HepG2 (cell line): ENCODE results near the gene ROMO1. TPM values are rescaled to one million over a fixed set of nuclear protein-coding genes. Genes with fewer than 3 reads are reported as not detected.
A peak's percentile ranks its signal among the peaks of the same experiment; 100 is the strongest.

Experiments
- FOXP1 ChIP-seq, 2 experiments: fragments of 450-650 bp in 1 of 2; IDR thresholded peaks; 2 replicates each; pipeline ENCODE4 v1.6.1; 2017 to 2018; ENCODE audit warnings: antibody characterized with exemption in 1 of 2
- MED1 ChIP-seq: sonication (generic); formaldehyde crosslinking; IDR thresholded peaks from 2 replicates; pipeline ENCODE4 v1.4.0; 2020; ENCODE audit warnings: missing genetic modification reagents
- NPAS2 ChIP-seq: sonication (generic); formaldehyde crosslinking; IDR thresholded peaks from 2 replicates; pipeline ENCODE4 v1.8.0; 2022; ENCODE audit warnings: mild to moderate bottlenecking, missing genetic modification reagents, borderline replicate concordance
- PHF5A ChIP-seq: IDR thresholded peaks from one replicate; pipeline ENCODE4 v1.6.1; 2018; ENCODE audit warnings: low read depth, missing genetic modification reagents; ENCODE audit not compliant: unreplicated experiment
- PLRG1 ChIP-seq: fragments of 450-650 bp; conservative IDR thresholded peaks from 2 replicates; pipeline ENCODE4 v1.6.1; 2016
- REPIN1 ChIP-seq: sonication (generic); formaldehyde crosslinking; IDR thresholded peaks from 2 replicates; pipeline ENCODE4 v1.8.0; 2022; ENCODE audit warnings: missing genetic modification reagents, low read depth, mild to moderate bottlenecking, borderline replicate concordance
- SALL1 ChIP-seq: sonication (generic); formaldehyde crosslinking; IDR thresholded peaks from 2 replicates; pipeline ENCODE4 v1.8.0; 2022; ENCODE audit warnings: mild to moderate bottlenecking, missing genetic modification reagents
- SIX4 ChIP-seq: sonication (generic); formaldehyde crosslinking; IDR thresholded peaks from 2 replicates; pipeline ENCODE4 v1.4.0; 2020; ENCODE audit warnings: missing genetic modification reagents
- SMC3 ChIP-seq: IDR thresholded peaks from 2 replicates; pipeline ENCODE4 v1.6.1; 2011; ENCODE audit warnings: low read length, improper control_type of control experiment
- TBL1XR1 ChIP-seq: fragments of 150-350 bp; IDR thresholded peaks from 2 replicates; pipeline ENCODE4 v1.6.1; 2014; ENCODE audit warnings: borderline replicate concordance, low read length; ENCODE audit not compliant: partially characterized antibody
- ZC3H13 ChIP-seq: sonication (generic); formaldehyde crosslinking; IDR thresholded peaks from 2 replicates; pipeline ENCODE4 v1.8.1; 2023; ENCODE audit warnings: mild to moderate bottlenecking, missing genetic modification reagents, moderate library complexity
- ZNF326 ChIP-seq: sonication (generic); formaldehyde crosslinking; IDR thresholded peaks from 2 replicates; pipeline ENCODE4 v1.4.0; 2020; ENCODE audit warnings: missing genetic modification reagents, borderline replicate concordance
- ZNF784 ChIP-seq: sonication (generic); formaldehyde crosslinking; IDR thresholded peaks from 2 replicates; pipeline ENCODE4 v1.5.1; 2020; ENCODE audit warnings: missing genetic modification reagents, mild to moderate bottlenecking, borderline replicate concordance
- polyA plus RNA-seq, 8 experiments: library from polyadenylated mRNA; depleted of rRNA in 3 of 8; stranded (reverse) in 7 of 8; unstranded in 1 of 8; fragments of >200 nt; fragmentation: Illumina TruSeq in 4 of 8; extraction: Trizol in 4 of 8; gene quantifications; 2 replicates each; pipeline versions ENCODE4 v1.2.1 to v1.2.3, GENCODE V29; 2011 to 2016; ENCODE audit warnings: low read depth in 4 of 8, missing spikeins in 1 of 8, mixed read lengths in 1 of 8; ENCODE audit not compliant: insufficient read depth in 1 of 8
- total RNA-seq, 5 experiments: library from RNA; depleted of rRNA; stranded (reverse); fragments of >200 nt; fragmentation: Illumina TruSeq; extraction: Trizol; gene quantifications; 2 replicates each; pipeline ENCODE4 v1.2.3, GENCODE V29; 2016; ENCODE audit warnings: low read depth in 1 of 5
- TF ChIP-seq, protein P1 (sequence below): sonication (generic); formaldehyde crosslinking; IDR thresholded peaks from 2 replicates; pipeline ENCODE4 v1.5.1; 2020; ENCODE audit warnings: mild to moderate bottlenecking, missing genetic modification reagents, borderline replicate concordance
- TF ChIP-seq, protein P2 (sequence below): sonication (generic); formaldehyde crosslinking; IDR thresholded peaks from 2 replicates; pipeline ENCODE4 v1.9.0; 2022; ENCODE audit warnings: low read depth, missing genetic modification reagents
- TF ChIP-seq, protein P3 (sequence below), 2 experiments: sonication (generic) in 1 of 2; formaldehyde crosslinking in 1 of 2; IDR thresholded peaks; 2 replicates each; pipeline versions ENCODE4 v1.4.0 to v1.6.1; 2016 to 2020; ENCODE audit warnings: borderline replicate concordance in 1 of 2, low read depth in 1 of 2, mild to moderate bottlenecking in 1 of 2, missing genetic modification reagents in 1 of 2

Gene ROMO1
- total and polyA plus RNA-seq, 2 of the 13 experiments (the other 11 are each of a cell fraction or from before 2014, with no cell fraction given) = 636 to 755 TPM

DNA sequence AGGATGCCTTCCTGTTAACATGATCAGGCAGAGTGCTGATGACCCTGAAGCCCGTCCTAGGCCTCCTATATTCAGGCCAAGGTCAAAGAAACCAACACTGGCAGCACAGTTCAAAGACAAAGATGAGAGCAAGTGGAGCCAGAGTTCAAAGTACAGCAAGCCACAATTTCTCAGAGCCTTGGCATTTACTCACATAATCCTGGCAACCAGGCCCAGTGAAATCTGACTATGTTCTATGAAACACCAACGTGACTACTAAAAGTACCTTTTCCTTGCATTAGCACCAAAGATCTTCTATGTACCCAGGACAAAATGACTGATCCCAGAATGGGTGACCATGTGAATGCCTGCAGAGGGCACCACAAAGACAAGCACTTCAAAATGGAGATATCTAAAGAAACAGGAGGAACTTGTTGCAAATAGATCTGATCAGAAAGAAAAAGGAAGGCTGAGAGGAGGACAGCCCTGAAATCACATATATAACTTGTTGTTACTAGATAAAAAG is 3.9 kb upstream of the ROMO1 start (continued):
- TF ChIP-seq, protein P1, sequence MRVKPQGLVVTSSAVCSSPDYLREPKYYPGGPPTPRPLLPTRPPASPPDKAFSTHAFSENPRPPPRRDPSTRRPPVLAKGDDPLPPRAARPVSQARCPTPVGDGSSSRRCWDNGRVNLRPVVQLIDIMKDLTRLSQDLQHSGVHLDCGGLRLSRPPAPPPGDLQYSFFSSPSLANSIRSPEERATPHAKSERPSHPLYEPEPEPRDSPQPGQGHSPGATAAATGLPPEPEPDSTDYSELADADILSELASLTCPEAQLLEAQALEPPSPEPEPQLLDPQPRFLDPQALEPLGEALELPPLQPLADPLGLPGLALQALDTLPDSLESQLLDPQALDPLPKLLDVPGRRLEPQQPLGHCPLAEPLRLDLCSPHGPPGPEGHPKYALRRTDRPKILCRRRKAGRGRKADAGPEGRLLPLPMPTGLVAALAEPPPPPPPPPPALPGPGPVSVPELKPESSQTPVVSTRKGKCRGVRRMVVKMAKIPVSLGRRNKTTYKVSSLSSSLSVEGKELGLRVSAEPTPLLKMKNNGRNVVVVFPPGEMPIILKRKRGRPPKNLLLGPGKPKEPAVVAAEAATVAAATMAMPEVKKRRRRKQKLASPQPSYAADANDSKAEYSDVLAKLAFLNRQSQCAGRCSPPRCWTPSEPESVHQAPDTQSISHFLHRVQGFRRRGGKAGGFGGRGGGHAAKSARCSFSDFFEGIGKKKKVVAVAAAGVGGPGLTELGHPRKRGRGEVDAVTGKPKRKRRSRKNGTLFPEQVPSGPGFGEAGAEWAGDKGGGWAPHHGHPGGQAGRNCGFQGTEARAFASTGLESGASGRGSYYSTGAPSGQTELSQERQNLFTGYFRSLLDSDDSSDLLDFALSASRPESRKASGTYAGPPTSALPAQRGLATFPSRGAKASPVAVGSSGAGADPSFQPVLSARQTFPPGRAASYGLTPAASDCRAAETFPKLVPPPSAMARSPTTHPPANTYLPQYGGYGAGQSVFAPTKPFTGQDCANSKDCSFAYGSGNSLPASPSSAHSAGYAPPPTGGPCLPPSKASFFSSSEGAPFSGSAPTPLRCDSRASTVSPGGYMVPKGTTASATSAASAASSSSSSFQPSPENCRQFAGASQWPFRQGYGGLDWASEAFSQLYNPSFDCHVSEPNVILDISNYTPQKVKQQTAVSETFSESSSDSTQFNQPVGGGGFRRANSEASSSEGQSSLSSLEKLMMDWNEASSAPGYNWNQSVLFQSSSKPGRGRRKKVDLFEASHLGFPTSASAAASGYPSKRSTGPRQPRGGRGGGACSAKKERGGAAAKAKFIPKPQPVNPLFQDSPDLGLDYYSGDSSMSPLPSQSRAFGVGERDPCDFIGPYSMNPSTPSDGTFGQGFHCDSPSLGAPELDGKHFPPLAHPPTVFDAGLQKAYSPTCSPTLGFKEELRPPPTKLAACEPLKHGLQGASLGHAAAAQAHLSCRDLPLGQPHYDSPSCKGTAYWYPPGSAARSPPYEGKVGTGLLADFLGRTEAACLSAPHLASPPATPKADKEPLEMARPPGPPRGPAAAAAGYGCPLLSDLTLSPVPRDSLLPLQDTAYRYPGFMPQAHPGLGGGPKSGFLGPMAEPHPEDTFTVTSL = no peak
- no peak for TF ChIP-seq NPAS2 (CRISPR knock-in tag)
- TF ChIP-seq SALL1 (CRISPR knock-in tag) = peak; percentile 84
- no peak for TF ChIP-seq ZNF784 (CRISPR knock-in tag)
- TF ChIP-seq ZNF326 = no peak
- TF ChIP-seq TBL1XR1 = no peak
- TF ChIP-seq PLRG1 = no peak
- no peak for TF ChIP-seq FOXP1 (IDR thresholded peaks at IDR 0.05)
- TF ChIP-seq FOXP1 (CRISPR knock-in tag; IDR thresholded peaks at IDR 0.05) = no peak
- TF ChIP-seq, protein P2, sequence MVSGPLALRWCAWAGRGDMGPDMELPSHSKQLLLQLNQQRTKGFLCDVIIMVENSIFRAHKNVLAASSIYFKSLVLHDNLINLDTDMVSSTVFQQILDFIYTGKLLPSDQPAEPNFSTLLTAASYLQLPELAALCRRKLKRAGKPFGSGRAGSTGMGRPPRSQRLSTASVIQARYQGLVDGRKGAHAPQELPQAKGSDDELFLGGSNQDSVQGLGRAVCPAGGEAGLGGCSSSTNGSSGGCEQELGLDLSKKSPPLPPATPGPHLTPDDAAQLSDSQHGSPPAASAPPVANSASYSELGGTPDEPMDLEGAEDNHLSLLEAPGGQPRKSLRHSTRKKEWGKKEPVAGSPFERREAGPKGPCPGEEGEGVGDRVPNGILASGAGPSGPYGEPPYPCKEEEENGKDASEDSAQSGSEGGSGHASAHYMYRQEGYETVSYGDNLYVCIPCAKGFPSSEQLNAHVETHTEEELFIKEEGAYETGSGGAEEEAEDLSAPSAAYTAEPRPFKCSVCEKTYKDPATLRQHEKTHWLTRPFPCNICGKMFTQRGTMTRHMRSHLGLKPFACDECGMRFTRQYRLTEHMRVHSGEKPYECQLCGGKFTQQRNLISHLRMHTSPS = peak; percentile 30; the same call in 1 of the 2 replicates
- no peak for TF ChIP-seq PHF5A (CRISPR knock-in tag)
- TF ChIP-seq REPIN1 (CRISPR knock-in tag) = 0 out of 2 replicates have a peak, but pooled peaks have one; percentile 54
- 0 out of 2 replicates have a peak, but pooled peaks have one; percentile 54 for TF ChIP-seq SIX4
- TF ChIP-seq, protein P3, sequence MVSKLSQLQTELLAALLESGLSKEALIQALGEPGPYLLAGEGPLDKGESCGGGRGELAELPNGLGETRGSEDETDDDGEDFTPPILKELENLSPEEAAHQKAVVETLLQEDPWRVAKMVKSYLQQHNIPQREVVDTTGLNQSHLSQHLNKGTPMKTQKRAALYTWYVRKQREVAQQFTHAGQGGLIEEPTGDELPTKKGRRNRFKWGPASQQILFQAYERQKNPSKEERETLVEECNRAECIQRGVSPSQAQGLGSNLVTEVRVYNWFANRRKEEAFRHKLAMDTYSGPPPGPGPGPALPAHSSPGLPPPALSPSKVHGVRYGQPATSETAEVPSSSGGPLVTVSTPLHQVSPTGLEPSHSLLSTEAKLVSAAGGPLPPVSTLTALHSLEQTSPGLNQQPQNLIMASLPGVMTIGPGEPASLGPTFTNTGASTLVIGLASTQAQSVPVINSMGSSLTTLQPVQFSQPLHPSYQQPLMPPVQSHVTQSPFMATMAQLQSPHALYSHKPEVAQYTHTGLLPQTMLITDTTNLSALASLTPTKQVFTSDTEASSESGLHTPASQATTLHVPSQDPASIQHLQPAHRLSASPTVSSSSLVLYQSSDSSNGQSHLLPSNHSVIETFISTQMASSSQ (IDR thresholded peaks at IDR 0.05; ENCODE audit: low read depth) = no peak
- TF ChIP-seq, protein P3 (CRISPR knock-in tag; IDR thresholded peaks at IDR 0.05; ENCODE audit: borderline replicate concordance) = peak; percentile 56; the same call in 1 of the 2 replicates
- TF ChIP-seq SMC3 = peak; percentile 1; the same call in 1 of the 2 replicates
- TF ChIP-seq MED1 (CRISPR knock-in tag) = peak; percentile 77
- no peak for TF ChIP-seq ZC3H13 (CRISPR knock-in tag)
